GM19025 (cell line): ENCODE data around the gene GIMAP8.

Experiments
- ATAC-seq: cut with Tn5 transposase; IDR thresholded peaks from one replicate; pipeline ENCODE4 v1.9.1; 2021; ENCODE audit warnings: mild to moderate bottlenecking, low read depth, moderate library complexity; ENCODE audit not compliant: unreplicated experiment

GIMAP8 gene

DNA sequence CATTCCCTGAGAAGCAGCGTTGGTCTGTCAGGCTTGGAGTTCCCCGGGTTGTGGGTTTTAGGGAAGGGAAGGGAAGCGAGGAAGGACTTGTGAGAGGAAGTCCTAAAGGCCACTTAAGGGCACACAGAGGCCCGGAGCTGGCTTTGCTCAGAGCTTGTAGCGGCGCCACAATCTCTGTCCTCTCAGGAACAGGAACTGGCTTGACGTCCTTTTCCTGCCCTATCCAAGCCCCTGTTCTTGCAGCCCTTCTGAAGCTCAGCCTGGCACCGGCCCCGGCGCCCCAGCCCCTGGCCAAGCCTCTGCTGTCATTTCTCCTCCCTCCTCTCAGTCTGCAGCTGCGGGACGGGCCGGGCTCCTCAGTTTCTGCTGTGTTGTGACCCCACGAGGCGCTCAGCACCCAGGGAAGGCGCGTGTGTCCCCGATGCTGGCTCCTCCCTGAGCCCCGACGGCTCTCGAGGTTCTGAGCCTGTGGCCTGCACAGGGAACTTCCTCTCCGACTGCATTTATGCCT, at the start of gene GIMAP8:
Gene GIMAP8 (plus strand): TSS at position 140 of the 511 bp plus-strand sequence. CDS start 16,069 bp downstream, outside the sequence.
- ATAC-seq = peak; percentile 35

DNA sequence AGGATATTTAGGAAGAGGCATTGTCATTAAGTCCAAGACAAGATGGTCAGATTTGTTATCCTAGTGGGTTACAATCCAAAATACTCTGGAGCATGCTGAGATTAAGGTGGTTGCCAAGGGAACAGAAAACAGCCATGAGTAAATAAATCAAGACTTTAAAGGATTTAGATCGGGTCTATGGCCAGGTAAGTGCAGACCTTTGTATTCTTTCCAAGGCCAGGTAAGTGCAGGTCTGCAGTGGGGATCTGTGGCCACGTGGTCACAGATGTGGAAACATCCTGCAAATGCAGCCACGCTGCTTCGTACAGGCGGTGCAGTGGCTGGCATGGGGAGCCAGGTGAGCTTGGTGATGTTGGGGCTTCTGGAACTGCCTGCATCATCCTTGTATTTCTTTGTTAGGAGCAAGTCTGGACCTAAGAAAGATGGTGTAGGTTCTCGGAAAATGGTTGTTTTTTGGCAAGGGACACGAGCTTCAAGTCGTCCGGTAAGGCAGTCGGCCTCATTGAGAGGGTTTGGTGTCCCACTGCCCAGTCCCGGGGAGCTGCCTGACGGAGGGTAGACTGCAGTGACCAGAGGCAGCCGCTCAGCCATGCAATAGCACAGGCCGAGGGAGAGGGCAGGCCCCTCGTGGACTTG, 49.5 kb upstream of the GIMAP8 start:
- no peak for ATAC-seq

DNA sequence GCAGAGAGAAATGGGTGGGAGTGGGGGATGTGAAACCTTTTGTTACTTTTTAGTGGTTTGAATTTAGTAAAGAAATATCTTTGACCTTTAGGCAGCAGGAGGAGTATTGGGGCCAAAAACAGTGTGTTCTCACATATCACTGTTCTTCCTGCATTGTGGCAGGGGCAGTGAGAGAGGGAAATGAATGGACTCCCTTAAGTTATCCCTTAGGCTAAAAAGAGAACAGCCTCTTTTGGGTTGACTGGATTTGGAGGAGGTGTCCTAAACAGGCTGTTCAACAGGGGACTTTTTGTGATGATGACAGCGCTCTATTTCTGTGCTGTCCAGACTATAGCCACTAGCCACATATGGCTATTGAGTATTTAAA, 49.0 kb upstream of the GIMAP8 start:
- peak; percentile 39 for ATAC-seq

GRCh38 chr7:150401861-150402631, 48.4 kb upstream of the GIMAP8 start:
- no peak for ATAC-seq

GRCh38 chr7:150402671-150403321, 47.6 kb upstream of the GIMAP8 start:
- ATAC-seq = no peak

- no peak for ATAC-seq
Measured at GRCh38 chr7:150403376-150404171, 46.9 kb upstream of the GIMAP8 start.

GRCh38 chr7:150404172-150404804, 46.1 kb upstream of the GIMAP8 start:
- no peak for ATAC-seq

DNA sequence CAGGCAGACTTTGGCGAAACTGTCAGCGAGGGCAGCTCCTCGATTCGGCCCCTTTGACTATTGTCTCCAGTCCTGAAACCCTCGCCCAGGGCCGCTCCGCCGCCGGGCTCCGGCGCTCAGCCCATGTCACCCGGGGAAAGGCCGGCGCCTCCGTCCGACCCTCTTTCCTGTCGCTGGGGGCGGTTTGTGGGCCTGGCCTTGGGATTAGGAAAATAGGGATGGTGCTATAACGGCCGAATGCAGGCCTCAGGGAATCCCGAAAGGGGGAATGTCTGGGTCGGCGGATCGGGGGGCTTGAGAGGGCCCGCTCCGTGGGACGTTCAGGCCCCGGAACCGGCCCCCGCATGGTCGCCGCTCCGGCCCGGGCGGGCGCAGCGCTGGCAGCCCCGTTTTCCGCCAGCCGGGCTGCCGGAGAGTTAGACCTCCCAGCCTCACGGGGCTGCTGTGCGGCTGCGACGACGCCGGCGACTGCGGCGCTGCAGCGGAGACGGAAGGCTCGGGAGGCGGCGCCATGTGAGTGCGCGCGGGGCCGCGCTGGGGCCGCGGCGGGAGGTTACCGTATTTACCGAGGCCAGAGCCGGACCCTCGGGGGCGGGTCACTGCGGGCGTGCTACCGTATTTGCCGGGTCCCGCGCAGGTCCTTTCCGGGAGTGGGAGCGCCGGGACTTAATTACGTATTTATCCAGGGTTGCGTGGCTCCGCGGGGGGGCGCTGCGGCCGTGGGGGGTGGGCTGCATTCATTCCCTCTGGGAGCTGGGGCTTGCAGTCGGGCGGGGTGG, 45.4 kb upstream of the GIMAP8 start:
- peak; percentile 29 for ATAC-seq

- ATAC-seq = no peak
Measured at GRCh38 chr7:150405584-150406311, 44.7 kb upstream of the GIMAP8 start.

GRCh38 chr7:150406312-150406566, 44.2 kb upstream of the GIMAP8 start:
- no peak for ATAC-seq

- ATAC-seq = peak; percentile 49
Measured at GRCh38 chr7:150406567-150407421, 43.6 kb upstream of the GIMAP8 start.

GRCh38 chr7:150407588-150408392, 42.6 kb upstream of the GIMAP8 start:
- ATAC-seq = no peak

- no peak for ATAC-seq
Measured at GRCh38 chr7:150408393-150409299, 41.8 kb upstream of the GIMAP8 start.

- ATAC-seq = no peak
Measured at GRCh38 chr7:150409300-150410030, 41.0 kb upstream of the GIMAP8 start.

- ATAC-seq = no peak
Measured at GRCh38 chr7:150410131-150410530, 40.3 kb upstream of the GIMAP8 start.
